ENCODE data around the gene CCL17. TPM values are rescaled to one million over a fixed set of nuclear protein-coding genes. Genes with fewer than 3 reads are reported as not detected.

The CCL17 gene
- total and polyA plus RNA-seq, 9 of the 15 experiments (the other 6 are each of a cell fraction or from before 2014, with no cell fraction given), result not detected

DNA sequence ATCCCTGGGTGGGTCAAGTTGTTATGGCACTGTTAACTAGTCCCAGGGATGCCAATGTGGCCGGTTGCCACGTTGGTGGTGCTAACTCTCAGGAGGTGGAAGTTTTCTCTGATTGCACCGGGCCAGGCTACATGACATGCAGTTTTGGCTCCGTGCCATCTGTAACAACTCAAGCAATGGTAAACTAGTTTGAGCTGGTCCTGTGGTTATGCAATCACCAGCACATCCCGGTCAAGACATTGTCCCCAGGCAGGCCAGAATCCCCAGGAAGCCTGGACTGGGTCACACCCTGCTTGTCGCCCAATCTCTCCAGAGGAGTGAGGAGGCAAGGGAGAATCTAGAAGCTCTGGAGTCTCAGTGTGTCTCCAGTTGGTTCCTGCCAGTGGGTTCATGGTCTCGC lies 10.1 kb upstream of the CCL17 start (continued):
- no peak for TF ChIP-seq ZNF778 (CRISPR knock-in tag; IDR thresholded peaks at IDR 0.05)
- TF ChIP-seq ZFP36 (IDR thresholded peaks at IDR 0.05; ENCODE audit: low read depth, low read length, partially characterized antibody), result no peak
- TF ChIP-seq PTRF (tag; IDR thresholded peaks at IDR 0.05), result no peak
- no peak for TF ChIP-seq YBX1 (IDR thresholded peaks at IDR 0.05)
- no peak for TF ChIP-seq PHTF2 (CRISPR knock-in tag; IDR thresholded peaks at IDR 0.05)
- TF ChIP-seq, protein P1, sequence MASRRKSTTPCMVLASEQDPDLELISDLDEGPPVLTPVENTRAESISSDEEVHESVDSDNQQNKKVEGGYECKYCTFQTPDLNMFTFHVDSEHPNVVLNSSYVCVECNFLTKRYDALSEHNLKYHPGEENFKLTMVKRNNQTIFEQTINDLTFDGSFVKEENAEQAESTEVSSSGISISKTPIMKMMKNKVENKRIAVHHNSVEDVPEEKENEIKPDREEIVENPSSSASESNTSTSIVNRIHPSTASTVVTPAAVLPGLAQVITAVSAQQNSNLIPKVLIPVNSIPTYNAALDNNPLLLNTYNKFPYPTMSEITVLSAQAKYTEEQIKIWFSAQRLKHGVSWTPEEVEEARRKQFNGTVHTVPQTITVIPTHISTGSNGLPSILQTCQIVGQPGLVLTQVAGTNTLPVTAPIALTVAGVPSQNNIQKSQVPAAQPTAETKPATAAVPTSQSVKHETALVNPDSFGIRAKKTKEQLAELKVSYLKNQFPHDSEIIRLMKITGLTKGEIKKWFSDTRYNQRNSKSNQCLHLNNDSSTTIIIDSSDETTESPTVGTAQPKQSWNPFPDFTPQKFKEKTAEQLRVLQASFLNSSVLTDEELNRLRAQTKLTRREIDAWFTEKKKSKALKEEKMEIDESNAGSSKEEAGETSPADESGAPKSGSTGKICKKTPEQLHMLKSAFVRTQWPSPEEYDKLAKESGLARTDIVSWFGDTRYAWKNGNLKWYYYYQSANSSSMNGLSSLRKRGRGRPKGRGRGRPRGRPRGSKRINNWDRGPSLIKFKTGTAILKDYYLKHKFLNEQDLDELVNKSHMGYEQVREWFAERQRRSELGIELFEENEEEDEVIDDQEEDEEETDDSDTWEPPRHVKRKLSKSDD (conservative IDR thresholded peaks at IDR 0.05; ENCODE audit: low read length), result no peak
- TF ChIP-seq ELF2 (CRISPR knock-in tag; IDR thresholded peaks at IDR 0.05), result no peak
- no peak for TF ChIP-seq ZNF586 (CRISPR knock-in tag; conservative IDR thresholded peaks at IDR 0.05)
- no peak for TF ChIP-seq ZKSCAN3 (CRISPR knock-in tag; IDR thresholded peaks at IDR 0.05)
- TF ChIP-seq NCOA1 (IDR thresholded peaks at IDR 0.05; ENCODE audit: low read depth), result no peak
- no peak for TF ChIP-seq ZFP30 (CRISPR knock-in tag; IDR thresholded peaks at IDR 0.05; ENCODE audit: borderline replicate concordance)
- peak in 1 of 2 experiments; percentile 35; a peak in 1 of 4 replicates for TF ChIP-seq TRIM24 (IDR thresholded peaks at IDR 0.05)
- TF ChIP-seq HDGF (IDR thresholded peaks at IDR 0.05), result no peak
- TF ChIP-seq CEBPB (tag; IDR thresholded peaks at IDR 0.05), result peak; percentile 68; the same call in 1 of the 2 replicates
- TF ChIP-seq CHD4 (IDR thresholded peaks at IDR 0.05; ENCODE audit: insufficient read depth, insufficient replicate concordance, low read depth, low read length, poor library complexity, severe bottlenecking), result no peak
- no peak for TF ChIP-seq SIRT6 (IDR thresholded peaks at IDR 0.05; ENCODE audit: low read depth, low read length)
- TF ChIP-seq NFIX (CRISPR knock-in tag; IDR thresholded peaks at IDR 0.05; ENCODE audit: low read depth), result peak; percentile 35; the same call in 1 of the 2 replicates
- no peak for TF ChIP-seq ZNF316 (IDR thresholded peaks at IDR 0.05)
- TF ChIP-seq TCF7 (IDR thresholded peaks at IDR 0.05; ENCODE audit: borderline replicate concordance), result no peak
- no peak for TF ChIP-seq CBX1 (IDR thresholded peaks at IDR 0.05; ENCODE audit: low read depth)
- TF ChIP-seq, protein P2, sequence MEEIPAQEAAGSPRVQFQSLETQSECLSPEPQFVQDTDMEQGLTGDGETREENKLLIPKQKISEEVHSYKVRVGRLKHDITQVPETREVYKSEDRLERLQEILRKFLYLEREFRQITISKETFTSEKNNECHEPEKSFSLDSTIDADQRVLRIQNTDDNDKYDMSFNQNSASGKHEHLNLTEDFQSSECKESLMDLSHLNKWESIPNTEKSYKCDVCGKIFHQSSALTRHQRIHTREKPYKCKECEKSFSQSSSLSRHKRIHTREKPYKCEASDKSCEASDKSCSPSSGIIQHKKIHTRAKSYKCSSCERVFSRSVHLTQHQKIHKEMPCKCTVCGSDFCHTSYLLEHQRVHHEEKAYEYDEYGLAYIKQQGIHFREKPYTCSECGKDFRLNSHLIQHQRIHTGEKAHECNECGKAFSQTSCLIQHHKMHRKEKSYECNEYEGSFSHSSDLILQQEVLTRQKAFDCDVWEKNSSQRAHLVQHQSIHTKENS (CRISPR knock-in tag; IDR thresholded peaks at IDR 0.05), result no peak
- no peak for TF ChIP-seq MIER1 (IDR thresholded peaks at IDR 0.05; ENCODE audit: low read depth)
- TF ChIP-seq, protein P3, sequence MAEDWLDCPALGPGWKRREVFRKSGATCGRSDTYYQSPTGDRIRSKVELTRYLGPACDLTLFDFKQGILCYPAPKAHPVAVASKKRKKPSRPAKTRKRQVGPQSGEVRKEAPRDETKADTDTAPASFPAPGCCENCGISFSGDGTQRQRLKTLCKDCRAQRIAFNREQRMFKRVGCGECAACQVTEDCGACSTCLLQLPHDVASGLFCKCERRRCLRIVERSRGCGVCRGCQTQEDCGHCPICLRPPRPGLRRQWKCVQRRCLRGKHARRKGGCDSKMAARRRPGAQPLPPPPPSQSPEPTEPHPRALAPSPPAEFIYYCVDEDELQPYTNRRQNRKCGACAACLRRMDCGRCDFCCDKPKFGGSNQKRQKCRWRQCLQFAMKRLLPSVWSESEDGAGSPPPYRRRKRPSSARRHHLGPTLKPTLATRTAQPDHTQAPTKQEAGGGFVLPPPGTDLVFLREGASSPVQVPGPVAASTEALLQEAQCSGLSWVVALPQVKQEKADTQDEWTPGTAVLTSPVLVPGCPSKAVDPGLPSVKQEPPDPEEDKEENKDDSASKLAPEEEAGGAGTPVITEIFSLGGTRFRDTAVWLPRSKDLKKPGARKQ (CRISPR knock-in tag; IDR thresholded peaks at IDR 0.05), result no peak
